Left lung (tissue), 10 donors: ENCODE results near the gene EPHA2. TPM values are rescaled to one million over a fixed set of nuclear protein-coding genes. Genes with fewer than 3 reads are reported as not detected.

Source experiments
- ATAC-seq: fragments of 200-7000 bp; cut with Tn5 transposase; one replicate; pipeline ENCODE4 v1.9.1; 2020; ENCODE audit warnings: moderate library complexity
- DNase-seq, 4 donors: peaks; one replicate each; pipeline ENCODE4 v3.0.0-alpha.2; 2013 to 2020
- H3K27ac ChIP-seq, 2 donors: fragments of 200-600 bp; sonication (generic) in 1 of 2; one replicate each; pipeline versions ENCODE4 v1.5.0 to v1.8.0; 2020 to 2021
- H3K27me3 ChIP-seq, 2 donors: fragments of 200-600 bp; sonication (generic) in 1 of 2; one replicate each; pipeline versions ENCODE4 v1.5.0 to v1.8.0; 2020 to 2021
- H3K36me3 ChIP-seq, 2 donors: fragments of 200-600 bp; sonication (generic) in 1 of 2; one replicate each; pipeline versions ENCODE4 v1.5.0 to v1.8.0; 2020 to 2021
- H3K4me1 ChIP-seq, 2 donors: fragments of 200-600 bp; one replicate each; pipeline ENCODE4 v1.8.0; 2021
- H3K4me3 ChIP-seq, 2 donors: fragments of 200-600 bp; sonication (generic) in 1 of 2; one replicate each; pipeline versions ENCODE4 v1.5.0 to v1.8.0; 2020 to 2021; ENCODE audit warnings: mild to moderate bottlenecking in 1 of 2
- H3K9me3 ChIP-seq, 2 donors: fragments of 200-600 bp; sonication (generic) in 1 of 2; one replicate each; pipeline versions ENCODE4 v1.5.0 to v1.8.0; 2020 to 2021
- CTCF ChIP-seq, 2 donors: fragments of 200-600 bp; sonication (generic) in 1 of 2; IDR thresholded peaks; one replicate each; pipeline versions ENCODE4 v1.5.0 to v1.8.0; 2021; ENCODE audit warnings: antibody characterized with exemption in 2 of 2
- intact Hi-C, 2 donors: fragments of 100-400 bp; cut with DNase I; formaldehyde crosslinking; loops; one replicate each; pipeline versions ENCODE4 v1.11.2 to v1.14.2; 2022
- polyA plus RNA-seq, 6 donors: library from polyadenylated mRNA; unstranded; fragments of 120-200 nt; gene quantifications; one replicate each; pipeline ENCODE4 v1.2.1, GENCODE V29; 2013; ENCODE audit not compliant: insufficient read length in 6 of 6
- total RNA-seq, 2 donors: library from RNA; stranded (reverse); fragmentation: NEBNext Ultra II Directional; extraction: Animal tissue kit (Norgen Biotek cat#: 25700); gene quantifications; one replicate each; pipeline ENCODE4 v1.2.1, GENCODE V29; 2021
- donor health status: DM: no; HTN: yes; CAD: no.
- donor health status: DM: no; HTN: no; CAD: no.

The EPHA2 gene
- total and polyA plus RNA-seq, 8 donors, result 12.6 to 62.6 (median 33.9) TPM

- peaks cover 0 to 4% of the 10 kb centered on the region in 2 donors for H3K27me3 ChIP-seq
- H3K36me3 ChIP-seq, result no peaks in the 10 kb centered on the region
- no peak overlapping the region for H3K4me3 ChIP-seq
- no peak for ATAC-seq
- no peak overlapping the region for H3K27ac ChIP-seq
- H3K9me3 ChIP-seq, result no peaks in the 10 kb centered on the region
- H3K4me1 ChIP-seq, result no peaks in the 10 kb centered on the region
- no peak for TF ChIP-seq CTCF (IDR thresholded peaks at IDR 0.05)
- DNase-seq, result peak in 1 of 4 donors; percentile 40
- intact Hi-C loops, result no loop called here
Measured at GRCh38 chr1:16101623-16102022, 54.2 kb downstream of the EPHA2 start.

- Histone ChIP-seq H3K27me3 (peaks cover 0 to 12% of the 10 kb centered on the region in 2 donors), H3K4me3 (no peak overlapping the region), H3K36me3 (no peaks in the 10 kb centered on the region), H3K27ac (no peak overlapping the region), H3K4me1 (no peaks in the 10 kb centered on the region), H3K9me3 (no peaks in the 10 kb centered on the region)
- no peak for TF ChIP-seq CTCF (IDR thresholded peaks at IDR 0.05)
- ATAC-seq (no peak), DNase-seq (no peak)
- intact Hi-C loops, result no loop called here
Measured at GRCh38 chr1:16099412-16099811, 56.5 kb downstream of the EPHA2 start.

GRCh38 chr1:16095447-16095846 is 60.4 kb downstream of the EPHA2 start:
- ATAC-seq, result no peak
- no peaks in the 10 kb centered on the region for H3K4me1 ChIP-seq
- TF ChIP-seq CTCF (IDR thresholded peaks at IDR 0.05), result no peak
- intact Hi-C loops, result no loop called here
- H3K4me3 ChIP-seq, result no peak overlapping the region
- no peak overlapping the region for H3K27ac ChIP-seq
- H3K9me3 ChIP-seq, result no peaks in the 10 kb centered on the region
- peaks cover 0 to 8% of the 10 kb centered on the region in 2 donors for H3K27me3 ChIP-seq
- DNase-seq, result peak in 1 of 4 donors; percentile 4
- H3K36me3 ChIP-seq, result no peaks in the 10 kb centered on the region

GRCh38 chr1:16094453-16095158 is 61.3 kb downstream of the EPHA2 start:
- no peak for ATAC-seq
- DNase-seq, result peak in 1 of 4 donors; percentile 41

More at GRCh38 chr1:16094453-16095158, 61.3 kb downstream of the EPHA2 start:
- Histone ChIP-seq H3K4me3 (no peak overlapping the region), H3K9me3 (no peaks in the 10 kb centered on the region), H3K27ac (no peak overlapping the region), H3K27me3 (peaks cover 0 to 8% of the 10 kb centered on the region in 2 donors), H3K4me1 (no peaks in the 10 kb centered on the region), H3K36me3 (no peaks in the 10 kb centered on the region)
- no peak for TF ChIP-seq CTCF (IDR thresholded peaks at IDR 0.05)
- intact Hi-C loops, result no loop called here
